Smooth muscle cell (in vitro differentiated cells): ENCODE results near the gene EIF4G3. TPM values are rescaled to one million over a fixed set of nuclear protein-coding genes. Genes with fewer than 3 reads are reported as not detected.
"Not testable (repeated sequence)": the region's sequence is repeated elsewhere in the genome, so short reads cannot be mapped to it uniquely, and the experiment has no call there.

Experiments
- DNase-seq: peaks from one replicate; lab custom pipeline; 2025; ENCODE audit not compliant: unreplicated experiment; lab: John Stamatoyannopoulos, UW
- H2AFZ ChIP-seq: fragments of 200-600 bp; sonication (generic); 2 replicates; pipeline ENCODE4 v1.6.0; 2016; ENCODE audit warnings: antibody characterized with exemption, low read depth, mild to moderate bottlenecking
- H3F3A ChIP-seq: fragments of 200-600 bp; sonication (generic); 2 replicates; pipeline ENCODE4 v1.6.0; 2017; ENCODE audit warnings: antibody characterized with exemption, low read depth
- H3K27ac ChIP-seq: fragments of 200-600 bp; sonication (generic); 2 replicates; pipeline ENCODE4 v1.5.1; 2016; ENCODE audit warnings: low read depth, mild to moderate bottlenecking
- H3K27me3 ChIP-seq: fragments of 200-600 bp; sonication (generic); 2 replicates; pipeline ENCODE4 v1.6.1; 2016; ENCODE audit warnings: low read depth, mild to moderate bottlenecking
- H3K36me3 ChIP-seq: fragments of 200-600 bp; sonication (generic); 2 replicates; pipeline ENCODE4 v1.5.1; 2016; ENCODE audit warnings: low read depth
- H3K4me1 ChIP-seq: fragments of 200-600 bp; sonication (generic); 2 replicates; pipeline ENCODE4 v1.5.1; 2016; ENCODE audit warnings: low read depth
- H3K4me2 ChIP-seq: fragments of 200-600 bp; sonication (generic); 2 replicates; pipeline ENCODE4 v1.6.0; 2016; ENCODE audit warnings: mild to moderate bottlenecking
- H3K4me3 ChIP-seq: fragments of 200-600 bp; sonication (generic); 2 replicates; pipeline ENCODE4 v1.5.1; 2016; ENCODE audit warnings: mild to moderate bottlenecking
- H3K79me2 ChIP-seq: fragments of 200-600 bp; sonication (generic); 2 replicates; pipeline ENCODE4 v1.6.0; 2016; ENCODE audit warnings: low read depth, mild to moderate bottlenecking
- H3K9ac ChIP-seq: fragments of 200-600 bp; sonication (generic); 2 replicates; pipeline ENCODE4 v1.6.0; 2016; ENCODE audit warnings: low read depth
- H3K9me3 ChIP-seq: fragments of 200-600 bp; sonication (generic); replicated peaks from 2 replicates; pipeline ENCODE4 v1.5.1; 2016; ENCODE audit warnings: low read depth
- H4K20me1 ChIP-seq: fragments of 200-600 bp; sonication (generic); 2 replicates; pipeline ENCODE4 v1.6.0; 2016; ENCODE audit warnings: low read depth
- WGBS: methylation state at CpG from one replicate; pipeline ENCODE4 v1.1.7; 2016; ENCODE audit warnings: low lambda C conversion rate; 5-methylcytosine and 5-hydroxymethylcytosine counted together
- polyA plus RNA-seq: library from polyadenylated mRNA; unstranded; fragments of >200 nt; fragmentation: Nextera tagmentation; extraction: Ambion mirVana; gene quantifications from 2 replicates; pipeline ENCODE4 v1.2.1, GENCODE V29; 2016
- total RNA-seq: library from RNA; depleted of rRNA; stranded (reverse); fragments of >200 nt; gene quantifications from 2 replicates; pipeline ENCODE4 v1.2.3, GENCODE V29; 2014
- TF ChIP-seq, protein P1 (sequence below): fragments of 200-600 bp; sonication (generic); IDR thresholded peaks from 2 replicates; pipeline ENCODE4 v1.5.1; 2017; ENCODE audit warnings: borderline replicate concordance, mild to moderate bottlenecking, antibody characterized with exemption; ENCODE audit not compliant: insufficient read depth, poor library complexity, severe bottlenecking

The EIF4G3 gene
- total and polyA plus RNA-seq, 2 experiments from 2014 or later, result 31.5 to 49.5 TPM

- WGBS, result 87% methylated on average over 7 of the region's 7 CpGs
- Histone ChIP-seq H2AFZ (no peak overlapping the region), H3F3A (peaks cover 2% of the 10 kb centered on the region), H3K79me2 (no peaks in the 10 kb centered on the region), H3K36me3 (no peaks in the 10 kb centered on the region), H3K4me1 (no peaks in the 10 kb centered on the region), H3K4me3 (no peak overlapping the region), H3K4me2 (no peak overlapping the region), H3K9me3 (no peaks in the 10 kb centered on the region), H4K20me1 (no peaks in the 10 kb centered on the region), H3K9ac (no peak overlapping the region), H3K27me3 (no peaks in the 10 kb centered on the region), H3K27ac (no peak overlapping the region)
- TF ChIP-seq, protein P1, sequence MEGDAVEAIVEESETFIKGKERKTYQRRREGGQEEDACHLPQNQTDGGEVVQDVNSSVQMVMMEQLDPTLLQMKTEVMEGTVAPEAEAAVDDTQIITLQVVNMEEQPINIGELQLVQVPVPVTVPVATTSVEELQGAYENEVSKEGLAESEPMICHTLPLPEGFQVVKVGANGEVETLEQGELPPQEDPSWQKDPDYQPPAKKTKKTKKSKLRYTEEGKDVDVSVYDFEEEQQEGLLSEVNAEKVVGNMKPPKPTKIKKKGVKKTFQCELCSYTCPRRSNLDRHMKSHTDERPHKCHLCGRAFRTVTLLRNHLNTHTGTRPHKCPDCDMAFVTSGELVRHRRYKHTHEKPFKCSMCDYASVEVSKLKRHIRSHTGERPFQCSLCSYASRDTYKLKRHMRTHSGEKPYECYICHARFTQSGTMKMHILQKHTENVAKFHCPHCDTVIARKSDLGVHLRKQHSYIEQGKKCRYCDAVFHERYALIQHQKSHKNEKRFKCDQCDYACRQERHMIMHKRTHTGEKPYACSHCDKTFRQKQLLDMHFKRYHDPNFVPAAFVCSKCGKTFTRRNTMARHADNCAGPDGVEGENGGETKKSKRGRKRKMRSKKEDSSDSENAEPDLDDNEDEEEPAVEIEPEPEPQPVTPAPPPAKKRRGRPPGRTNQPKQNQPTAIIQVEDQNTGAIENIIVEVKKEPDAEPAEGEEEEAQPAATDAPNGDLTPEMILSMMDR, result no peak
- no peak for DNase-seq
Observed at GRCh38 chr1:21182181-21182731, 5.6 kb upstream of the EIF4G3 start.

DNA sequence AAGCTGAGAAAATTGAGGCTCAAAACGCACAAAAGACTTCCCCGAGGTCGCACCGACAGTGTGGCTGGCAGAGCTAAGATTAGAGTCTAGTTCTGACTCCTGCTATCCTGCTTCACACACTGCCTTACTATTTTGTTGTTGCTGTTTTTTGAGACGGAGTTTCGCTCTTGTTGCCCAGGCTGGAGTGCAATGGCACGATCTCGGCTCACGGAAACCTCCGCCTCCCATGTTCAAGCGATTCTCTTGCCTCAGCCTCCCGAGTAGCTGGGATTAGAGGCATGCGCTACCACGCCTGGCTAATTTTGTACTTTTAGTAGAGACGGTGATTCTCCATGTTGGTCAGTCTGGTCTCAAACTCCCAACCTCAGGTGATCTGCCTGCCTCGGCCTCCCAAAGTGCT lies 1.6 kb upstream of the EIF4G3 start:
- H4K20me1 ChIP-seq, result peaks cover 20% of the 10 kb centered on the region
- not testable (repeated sequence) for DNase-seq, H3K27me3 ChIP-seq, H3K36me3 ChIP-seq, H3K27ac ChIP-seq, H3K4me1 ChIP-seq, H3K4me3 ChIP-seq, H3K4me2 ChIP-seq, H2AFZ ChIP-seq, H3K9ac ChIP-seq, H3K9me3 ChIP-seq, H3F3A ChIP-seq
- peaks cover 26% of the 10 kb centered on the region for H3K79me2 ChIP-seq
- whole genome bisulfite sequencing, result 96% methylated on average over 16 of the region's 16 CpGs

DNA sequence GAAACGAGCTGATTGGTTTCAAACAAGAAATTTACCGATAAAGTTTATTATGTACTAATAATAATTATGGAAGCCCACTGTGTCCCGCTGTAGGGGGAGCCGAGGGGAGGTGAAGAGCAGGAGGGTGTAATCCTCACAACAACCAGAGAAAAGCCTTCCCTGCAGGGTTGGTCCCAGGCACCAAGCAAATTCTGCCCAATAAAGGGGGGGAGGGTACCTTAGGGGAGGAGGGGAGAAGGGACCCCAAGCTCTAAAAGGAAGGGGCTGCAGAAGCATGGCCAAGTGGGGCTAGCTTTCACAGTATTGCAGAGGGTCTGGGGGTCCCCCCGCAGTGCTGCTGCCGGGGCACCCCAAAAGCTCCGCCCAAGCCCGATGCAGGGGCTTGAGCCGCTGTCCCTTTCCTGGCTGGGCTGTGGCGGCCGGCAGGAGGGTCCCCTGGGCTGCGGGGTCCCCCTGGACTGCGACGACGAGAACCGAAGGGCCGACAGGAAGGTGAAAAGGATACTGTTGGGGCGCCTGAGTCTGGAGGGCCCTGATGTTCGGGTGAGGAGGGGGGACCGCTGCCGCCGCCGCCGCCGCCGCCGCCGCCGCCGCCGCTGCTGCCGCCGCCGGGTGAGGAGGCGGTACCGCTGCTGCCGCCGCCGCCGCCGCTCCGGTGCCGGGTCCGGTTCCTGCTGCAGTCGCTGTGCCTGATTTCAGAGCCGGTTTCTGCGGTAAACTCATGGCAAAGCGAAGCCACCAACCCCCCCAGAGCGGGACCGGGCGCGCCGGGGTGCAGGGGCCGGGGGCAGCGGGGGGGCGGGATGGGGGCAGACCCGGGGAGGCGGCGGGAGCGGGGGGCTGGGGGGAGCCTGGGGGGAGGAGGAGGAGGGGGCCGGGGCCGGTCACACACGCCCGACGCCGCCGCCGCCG lies 771 bp downstream of the EIF4G3 start:
- Histone ChIP-seq H3K4me3 (peak overlapping the region; percentile 98), H3K9ac (peak overlapping the region; percentile 89), H3K4me1 (peaks cover 9% of the 10 kb centered on the region), H4K20me1 (peaks cover 42% of the 10 kb centered on the region), H3K79me2 (peaks cover 50% of the 10 kb centered on the region), H3F3A (peaks cover 2% of the 10 kb centered on the region), H3K9me3 (no peaks in the 10 kb centered on the region), H3K27ac (peak overlapping the region; percentile 75), H3K27me3 (no peaks in the 10 kb centered on the region), H3K4me2 (peak overlapping the region; percentile 88), H2AFZ (no peak overlapping the region), H3K36me3 (no peaks in the 10 kb centered on the region)
- no peak for DNase-seq
- TF ChIP-seq, protein P1, result no peak
- 1% methylated on average over 19 of the region's 69 CpGs for WGBS

GRCh38 chr1:21175324-21175669 lies 1.4 kb downstream of the EIF4G3 start:
- Histone ChIP-seq H3K36me3 (no peaks in the 10 kb centered on the region), H3K4me2 (peak overlapping the region; percentile 88), H3K9ac (peak overlapping the region; percentile 89), H3K4me3 (peak overlapping the region; percentile 98), H4K20me1 (peaks cover 49% of the 10 kb centered on the region), H3K9me3 (no peaks in the 10 kb centered on the region), H3K27ac (peak overlapping the region; percentile 75), H2AFZ (no peak overlapping the region), H3K79me2 (peaks cover 56% of the 10 kb centered on the region), H3K27me3 (no peaks in the 10 kb centered on the region), H3K4me1 (peaks cover 9% of the 10 kb centered on the region), H3F3A (peaks cover 2% of the 10 kb centered on the region)
- no peak for DNase-seq
- TF ChIP-seq, protein P1, result no peak
- WGBS, result 5% methylated on average over 6 of the region's 6 CpGs
